ENCODE results near the gene EIF5B. TPM values are rescaled to one million over a fixed set of nuclear protein-coding genes. Genes with fewer than 3 reads are reported as not detected.

The EIF5B gene
- total RNA-seq (2021; fragmentation: NEBNext Ultra II Directional; extraction: Animal tissue kit (Norgen Biotek cat#: 25700)): 62.9 and 64.5 TPM in 2 replicates
- 9.4 and 10.7 TPM in 2 replicates for polyA plus RNA-seq (2011; rRNA removed)
- polyA plus RNA-seq (2011; cell fraction: cytosol; rRNA removed): 13.1 TPM
- polyA plus RNA-seq (2011; cell fraction: nucleus; rRNA removed): 20.2 TPM
- polyA plus RNA-seq (2012, experiment 1 of 2): 43.6 to 80.5 TPM (median 53.0 TPM) in 4 replicates
- polyA plus RNA-seq (2012, experiment 2 of 2): 4.0 TPM
- 122 TPM for polyA plus RNA-seq (2013, experiment 1 of 2)
- polyA plus RNA-seq (2013, experiment 2 of 2): 116 TPM
- 35.8 and 47.6 TPM in 2 replicates for polyA minus RNA-seq (2011; rRNA and poly(A)+ RNA removed)
- polyA minus RNA-seq (2011; cell fraction: cytosol; rRNA and poly(A)+ RNA removed): 12.0 TPM
- polyA minus RNA-seq (2011; cell fraction: nucleus; rRNA and poly(A)+ RNA removed): 73.2 TPM
- long read RNA-seq, experiment 1, partial matches to known transcripts: 54 of 62 reads
- long read RNA-seq, experiment 1, other reads (novel, unspliced or antisense): 6 of 62 reads
- long read RNA-seq, experiment 2, full-length matches to known transcripts: 6 of 462 reads
- long read RNA-seq, experiment 2, partial matches to known transcripts: 444 of 462 reads
- long read RNA-seq, experiment 2, other reads (novel, unspliced or antisense): 12 of 462 reads

GRCh38 chr2:99337113-99338028 lies at the start of gene EIF5B:
Gene EIF5B (plus strand): TSS chr2:99337389. CDS start chr2:99337555, 166 bp downstream.
- Histone ChIP-seq H2BK15ac (ENCODE audit: low read length) (no peak within 1 kb of the TSS), H3K79me2 (ENCODE audit: control insufficient read depth in 1 of 2, insufficient read depth in 2 of 2, low read length in 2 of 2) (peaks cover 29 to 80% of the 10 kb centered on the region in 2 experiments), H3K9me3 (ENCODE audit: insufficient read depth in 2 of 2, low read depth in 1 of 2, low read length in 1 of 2) (no peaks in the 10 kb centered on the region), H4K8ac (ENCODE audit: extremely low read depth, insufficient read depth, low read length) (peak within 1 kb of the TSS; percentile 81), H3K23ac (ENCODE audit: insufficient read length) (no peak within 1 kb of the TSS), H4K91ac (replicated peaks; ENCODE audit: insufficient read length, low read length) (no peak within 1 kb of the TSS), H3K14ac (ENCODE audit: insufficient read length) (no peak within 1 kb of the TSS), H3K27ac (ENCODE audit: low read depth, low read length) (no peak within 1 kb of the TSS; the same call in 1 of the 2 replicates), H4K5ac (ENCODE audit: insufficient read length, low read depth, low read length) (no peak within 1 kb of the TSS), H3K18ac (ENCODE audit: extremely low read depth, low read length) (0 out of 2 replicates have a peak within 1 kb of the TSS, but pooled peaks have one; percentile 66), H3K23me2 (ENCODE audit: low read depth, low read length) (peaks cover 11% of the 10 kb centered on the region), H3K79me1 (ENCODE audit: low read depth, low read length) (peaks cover 3% of the 10 kb centered on the region; the same call in 1 of the 2 replicates), H2BK12ac (ENCODE audit: low read depth, low read length) (no peak within 1 kb of the TSS), H3K4me1 (replicated peaks in 1 of 4; ENCODE audit: control insufficient read depth in 3 of 4, insufficient read depth in 4 of 4, low read length in 3 of 4) (peaks cover 0 to 4% (median 0%) of the 10 kb centered on the region in 4 experiments; a peak in 1 of 7 replicates), H2AK5ac (ENCODE audit: low read depth, low read length) (no peak within 1 kb of the TSS), H2AFZ (ENCODE audit: low read length) (peak within 1 kb of the TSS; percentile 91), H3K36me3 (ENCODE audit: control insufficient read depth in 2 of 4, insufficient read depth in 4 of 4, low read length in 3 of 4) (peaks cover 1 to 8% (median 4%) of the 10 kb centered on the region in 4 experiments; a peak in 4 of 8 replicates), H3K4me3 (ENCODE audit: extremely low read depth in 1 of 4, insufficient read depth in 2 of 4, low read depth in 3 of 4, low read length in 4 of 4) (peak within 1 kb of the TSS; percentile 77 to 96 (median 87)), H2BK120ac (replicated peaks; ENCODE audit: low read depth, low read length) (no peak within 1 kb of the TSS), H2BK20ac (ENCODE audit: low read length) (no peak within 1 kb of the TSS), H3K4me2 (ENCODE audit: insufficient read depth in 1 of 2, low read depth in 2 of 2, low read length in 2 of 2) (peak within 1 kb of the TSS; percentile 71 to 80), H3K27me3 (replicated peaks in 1 of 4; ENCODE audit: control insufficient read depth in 3 of 4, extremely low read depth in 1 of 4, insufficient read depth in 3 of 4, low read length in 3 of 4) (no peaks in the 10 kb centered on the region), H3K9ac (replicated peaks in 1 of 4; ENCODE audit: extremely low read depth in 1 of 4, low read depth in 3 of 4, low read length in 3 of 4) (peak within 1 kb of the TSS; percentile 80 to 93 (median 86)), H3K56ac (replicated peaks; ENCODE audit: insufficient read length, low read depth, low read length) (peak within 1 kb of the TSS; percentile 14), H2BK5ac (ENCODE audit: low read depth, low read length) (peak within 1 kb of the TSS; percentile 49), H3K4ac (replicated peaks; ENCODE audit: insufficient read length, low read depth, low read length) (no peak within 1 kb of the TSS), H4K20me1 (replicated peaks in 1 of 2; ENCODE audit: control insufficient read depth in 1 of 2, insufficient read depth in 2 of 2, low read length in 2 of 2) (peaks cover 2 to 7% of the 10 kb centered on the region in 2 experiments)
- POLR2A ChIA-PET (ENCODE audit: partially characterized antibody): interaction anchor here (0.6 to 3.2 kb wide), 5 partner anchors 17 to 194 kb away, joined by 3 to 19 read pairs (median 3); partner anchors contain the start of genes MITD1 and MRPL30
- WGBS, 2 experiments (ENCODE audit: extremely low coverage in 1 of 2, insufficient coverage in 1 of 2, insufficient read length in 1 of 2, insufficient replicate concordance in 2 of 2, low coverage in 1 of 2, low lambda C conversion rate in 2 of 2, missing lambda C conversion rate in 1 of 2): 2% methylated on average over 58 of the region's 87 CpGs; no CpG with 5 or more reads in 1 of the 2 experiments
- DNase-seq (ENCODE audit: low read depth in 1 of 2, low spot score in 2 of 2) (peak; percentile 82 to 92), FAIRE-seq (no peak)
- CTCF ChIA-PET (ENCODE audit: partially characterized antibody): interaction anchor here (0.6 to 3.2 kb wide), 18 partner anchors 9 to 924 kb away, joined by 3 to 9 read pairs (median 4); partner anchors contain the start of genes MITD1 and MRPL30
- TF ChIP-seq SIN3A (conservative IDR thresholded peaks at IDR 0.05 in 1 of 2, IDR thresholded peaks at IDR 0.05 in 1 of 2; ENCODE audit: low read depth in 1 of 2, low read length in 2 of 2) (peak; percentile 22 to 82; a peak in 3 of 4 replicates), SAP30 (IDR thresholded peaks at IDR 0.05; ENCODE audit: insufficient read depth, insufficient replicate concordance, low read length) (no peak), RBBP5 (IDR thresholded peaks at IDR 0.05; ENCODE audit: borderline replicate concordance, low read depth, low read length) (peak; percentile 53; the same call in 1 of the 2 replicates), HDAC2 (IDR thresholded peaks at IDR 0.05; ENCODE audit: borderline replicate concordance in 1 of 2, low read depth in 2 of 2, low read length in 2 of 2) (peak in 1 of 2 experiments; percentile 95; a peak in 2 of 4 replicates)
- TF ChIP-seq, protein P1, sequence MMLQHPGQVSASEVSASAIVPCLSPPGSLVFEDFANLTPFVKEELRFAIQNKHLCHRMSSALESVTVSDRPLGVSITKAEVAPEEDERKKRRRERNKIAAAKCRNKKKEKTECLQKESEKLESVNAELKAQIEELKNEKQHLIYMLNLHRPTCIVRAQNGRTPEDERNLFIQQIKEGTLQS (IDR thresholded peaks at IDR 0.05; ENCODE audit: insufficient read depth, low read depth, low read length): no peak

Measured in H1 (cell line).